GM19328 (cell line): ENCODE measurements around the gene CCDC71.

Experiments
- ATAC-seq: cut with Tn5 transposase; IDR thresholded peaks from one replicate; pipeline ENCODE4 v1.9.1; 2021; ENCODE audit warnings: mild to moderate bottlenecking, moderate library complexity; ENCODE audit not compliant: unreplicated experiment

Gene CCDC71

GRCh38 chr3:49132437-49133225 is 33.5 kb downstream of the CCDC71 start, which contains the start of gene LAMB2:
TSS of gene LAMB2 (minus strand) at chr3:49133050. CDS start at chr3:49132867, 183 bp downstream.
- no peak for ATAC-seq

- no peak for ATAC-seq
These were observed 34.1 kb downstream of the CCDC71 start for GRCh38 chr3:49132073-49132436.

GRCh38 chr3:49131576-49131975 is 34.6 kb downstream of the CCDC71 start:
- ATAC-seq, result no peak

GRCh38 chr3:49131040-49131439 is 35.1 kb downstream of the CCDC71 start:
- ATAC-seq, result no peak

- ATAC-seq, result no peak
These were observed 41.0 kb downstream of the CCDC71 start for GRCh38 chr3:49124991-49125670.

- ATAC-seq, result no peak
These were observed 41.9 kb downstream of the CCDC71 start for GRCh38 chr3:49124203-49124602.

GRCh38 chr3:49123687-49124086 is 42.4 kb downstream of the CCDC71 start:
- ATAC-seq, result no peak

GRCh38 chr3:49122886-49123545 is 43.1 kb downstream of the CCDC71 start:
- no peak for ATAC-seq

GRCh38 chr3:49122451-49122850 is 43.7 kb downstream of the CCDC71 start:
- no peak for ATAC-seq

GRCh38 chr3:49122022-49122421 is 44.1 kb downstream of the CCDC71 start:
- no peak for ATAC-seq

- ATAC-seq, result peak; percentile 6
These were observed 44.9 kb downstream of the CCDC71 start for GRCh38 chr3:49121132-49121736.

GRCh38 chr3:49120438-49121131 is 45.5 kb downstream of the CCDC71 start, which contains the start of gene USP19:
TSS of gene USP19 (minus strand) at chr3:49120823. CDS start at chr3:49119145, 1,678 bp downstream.
- peak; percentile 77 for ATAC-seq

- no peak for ATAC-seq
These were observed 46.1 kb downstream of the CCDC71 start for GRCh38 chr3:49120096-49120437.

GRCh38 chr3:49119439-49119838 is 46.7 kb downstream of the CCDC71 start:
- no peak for ATAC-seq

GRCh38 chr3:49119036-49119435 is 47.1 kb downstream of the CCDC71 start:
- ATAC-seq, result no peak
